NCI-H1930 (cell line): ENCODE measurements around the gene PRR35.

Experiments used
- DNase-seq, 2 experiments: peaks; one replicate each; lab custom pipeline; 2025; lab: John Stamatoyannopoulos, UW

The PRR35 gene

DNA sequence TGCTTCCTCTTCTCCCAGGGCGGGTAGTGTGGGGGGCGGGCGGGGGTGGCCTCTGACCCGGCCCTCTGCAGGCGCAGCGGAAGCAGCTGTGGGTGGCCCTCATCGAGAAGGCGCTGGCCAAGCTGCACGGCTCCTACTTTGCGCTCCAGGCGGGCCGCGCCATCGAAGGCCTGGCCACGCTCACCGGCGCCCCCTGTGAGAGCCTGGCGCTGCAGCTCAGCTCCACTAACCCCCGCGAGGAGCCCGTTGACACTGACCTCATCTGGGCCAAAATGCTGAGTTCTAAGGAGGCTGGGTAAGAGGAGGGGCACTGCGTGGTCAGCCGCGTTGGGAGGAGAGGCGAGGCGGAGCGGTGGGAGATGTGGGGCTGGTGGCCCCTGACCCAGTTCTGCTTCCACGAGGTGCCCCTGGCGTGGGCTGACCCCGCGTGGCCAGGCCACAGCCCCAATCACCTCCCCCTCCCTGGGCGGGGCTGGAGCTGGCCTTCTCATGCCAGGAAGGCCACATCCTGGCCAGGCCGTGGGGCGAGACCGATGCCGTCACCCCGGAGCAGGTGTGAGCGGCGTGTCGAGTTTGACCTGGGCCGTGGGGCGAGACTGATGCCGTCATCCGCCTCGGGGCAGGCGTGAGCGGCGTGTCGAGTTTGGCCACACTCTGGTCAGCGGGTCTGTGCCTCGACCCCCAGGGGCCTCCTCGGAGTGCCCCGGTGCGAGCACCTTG lies 10.5 kb upstream of the PRR35 start:
- DNase-seq: no peak

DNA sequence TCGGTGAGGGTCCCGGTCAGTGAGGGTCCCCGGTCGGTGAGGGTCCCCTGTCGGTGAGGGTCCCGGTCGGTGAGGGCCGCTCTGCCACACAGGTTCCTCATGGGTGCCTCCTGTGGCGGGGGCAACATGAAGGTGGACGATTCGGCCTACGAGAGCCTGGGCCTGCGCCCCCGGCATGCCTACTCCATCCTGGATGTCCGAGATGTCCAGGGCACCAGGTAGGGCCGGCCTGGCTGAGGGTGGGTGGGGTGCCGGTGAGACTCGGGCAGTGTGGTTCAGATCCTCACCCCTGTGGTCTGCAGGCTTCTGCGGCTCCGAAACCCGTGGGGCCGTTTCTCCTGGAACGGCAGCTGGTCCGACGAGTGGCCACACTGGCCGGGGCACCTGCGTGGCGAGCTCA lies 9.0 kb upstream of the PRR35 start:
- DNase-seq: no peak

DNA sequence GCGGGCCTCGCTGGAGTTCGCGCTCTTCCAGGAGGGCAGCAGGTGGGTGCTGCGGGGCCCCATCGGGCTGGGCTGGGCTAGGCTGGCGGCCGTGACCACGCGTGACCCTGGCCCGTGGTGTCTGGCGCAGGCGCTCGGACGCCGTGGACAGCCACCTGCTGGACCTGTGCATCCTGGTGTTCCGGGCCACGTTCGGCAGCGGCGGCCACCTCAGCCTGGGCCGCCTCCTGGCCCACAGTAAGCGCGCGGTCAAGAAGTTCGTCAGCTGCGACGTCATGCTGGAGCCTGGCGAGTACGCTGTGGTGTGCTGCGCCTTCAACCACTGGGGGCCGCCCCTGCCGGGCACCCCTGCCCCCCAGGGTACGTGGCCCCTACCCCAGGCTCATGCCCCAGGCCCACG lies 8.0 kb upstream of the PRR35 start:
- no peak for DNase-seq

DNA sequence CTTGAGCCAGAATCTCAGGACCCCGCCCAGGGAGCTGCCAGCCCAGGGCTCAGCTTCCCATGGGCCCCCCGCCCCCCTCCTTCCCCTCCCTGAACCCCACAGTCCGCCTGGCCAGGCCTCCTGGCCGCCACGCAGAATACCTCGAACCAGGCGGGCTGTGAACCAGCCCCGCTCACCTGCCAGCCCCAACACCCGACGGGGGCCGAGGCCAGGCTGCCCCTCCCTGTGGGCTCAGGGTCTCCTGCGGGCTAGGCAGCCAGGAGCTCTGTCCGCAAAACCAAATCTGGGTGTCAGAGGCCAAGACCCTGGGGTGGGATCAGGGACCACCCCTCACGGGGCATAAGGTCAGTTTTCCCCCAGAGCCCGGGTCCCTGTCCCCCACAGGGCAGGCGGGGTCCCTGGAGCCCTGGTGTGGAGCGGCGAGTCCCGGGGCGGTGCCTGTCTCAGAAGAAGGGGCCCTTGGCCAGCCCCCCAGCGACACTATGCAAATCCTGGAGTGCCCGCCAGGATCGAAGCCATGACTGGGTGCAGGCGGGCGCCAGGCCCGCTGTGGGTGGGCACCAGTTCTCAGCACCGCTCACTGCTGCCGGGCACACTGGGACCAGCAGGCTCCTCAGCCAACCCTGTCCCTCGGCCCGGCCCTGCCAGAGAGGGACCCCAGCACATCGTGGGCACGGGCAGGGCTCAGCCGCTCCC lies 6.4 kb upstream of the PRR35 start:
- DNase-seq: no peak

DNA sequence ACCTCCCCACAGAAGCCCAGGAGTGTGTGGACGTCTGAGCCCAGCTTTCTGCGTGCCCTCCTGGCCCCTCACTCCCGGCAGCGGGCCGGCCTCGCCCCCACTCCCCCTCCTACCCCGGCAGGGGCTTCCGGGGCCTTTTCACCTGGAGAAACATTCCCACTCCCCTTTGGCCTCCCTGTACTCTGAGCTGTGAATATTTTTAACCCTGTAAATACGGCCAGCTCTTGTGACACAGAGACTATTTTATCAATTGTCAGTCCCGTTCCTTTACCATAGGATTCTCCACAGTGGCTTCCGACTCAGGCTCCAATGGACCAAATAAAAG lies 5.9 kb upstream of the PRR35 start:
- DNase-seq: no peak

DNA sequence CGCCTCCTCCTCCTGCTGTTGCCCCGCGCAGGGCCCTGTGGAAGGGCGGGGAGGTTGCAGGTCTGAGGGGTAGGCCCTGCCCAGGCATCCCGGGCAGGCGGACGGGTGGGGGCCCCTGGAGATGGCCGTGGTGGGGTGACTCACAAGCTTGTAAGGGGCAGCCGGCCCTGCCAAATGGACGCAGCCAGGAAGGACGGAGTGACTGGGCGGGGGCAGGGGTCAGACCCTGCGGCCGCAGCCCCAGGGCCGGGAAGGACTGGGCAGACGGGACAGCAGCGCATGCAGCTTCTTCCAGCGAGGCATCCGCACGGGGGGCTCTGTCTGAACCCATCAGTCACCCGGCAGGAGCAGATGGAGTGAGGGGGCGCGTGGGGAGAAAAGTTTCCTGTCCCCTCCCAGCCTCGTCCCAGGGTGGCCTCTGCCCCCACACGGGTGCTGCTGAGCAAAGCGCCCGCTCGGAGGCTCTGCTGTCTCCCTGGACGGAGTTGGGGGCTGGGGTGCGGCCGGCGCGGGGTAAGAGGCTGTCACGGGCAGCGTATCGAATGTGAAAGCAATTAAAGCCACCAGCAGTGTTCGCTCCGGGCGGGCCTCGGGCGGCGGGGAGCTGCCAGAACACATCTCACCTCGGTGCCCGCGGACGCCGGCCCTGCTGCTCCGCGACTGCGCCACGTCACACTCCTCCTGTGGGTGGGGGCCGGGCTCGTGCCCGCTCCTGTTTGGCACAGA lies 5.4 kb upstream of the PRR35 start:
- no peak for DNase-seq

DNA sequence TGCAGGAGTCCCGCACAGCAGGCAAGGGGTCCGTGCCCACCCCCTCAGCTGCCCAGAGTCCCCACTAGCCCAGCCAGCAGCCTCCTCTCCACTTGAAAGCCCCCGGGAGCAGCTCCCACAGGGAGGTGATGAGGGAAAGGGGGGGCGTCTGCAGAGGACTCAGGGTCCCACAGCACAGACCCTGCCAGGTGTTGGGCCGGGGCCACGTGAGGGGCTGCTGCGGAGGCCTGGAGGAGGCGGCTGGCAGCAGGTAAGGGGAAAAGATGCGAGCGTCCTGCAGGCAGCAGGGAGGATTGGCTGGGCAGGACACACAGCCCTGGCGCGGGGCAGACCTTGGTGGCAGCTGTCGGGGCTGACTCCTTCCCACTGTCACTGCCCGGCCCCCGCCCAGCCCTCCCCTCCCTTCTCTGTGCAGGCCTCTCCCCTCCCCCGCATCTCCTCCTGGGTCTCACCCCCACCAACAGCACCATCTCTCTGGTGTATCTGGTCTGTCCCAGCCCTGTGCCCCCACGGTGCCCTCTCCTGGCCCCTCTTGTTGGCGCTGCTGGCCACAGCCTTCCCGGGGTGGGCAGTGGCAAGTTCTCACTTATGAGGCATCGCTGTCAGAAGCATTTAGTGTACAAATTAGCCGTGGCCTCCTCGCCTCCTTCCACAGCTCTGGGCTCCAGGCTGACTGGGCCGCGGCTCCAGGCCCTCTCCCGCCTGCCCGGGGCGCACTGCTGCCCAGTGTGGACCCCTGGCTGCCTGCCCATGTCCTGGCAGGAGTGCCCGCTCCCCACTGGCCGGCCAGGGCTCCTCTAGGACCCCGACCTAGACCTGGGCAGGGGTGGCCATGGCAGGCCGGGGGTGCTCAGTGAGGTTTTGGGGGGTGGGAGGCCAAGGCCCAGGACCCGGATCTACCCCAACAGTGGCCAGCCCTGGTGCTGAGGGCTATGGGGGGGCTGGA lies 4.4 kb upstream of the PRR35 start:
- DNase-seq: no peak

DNA sequence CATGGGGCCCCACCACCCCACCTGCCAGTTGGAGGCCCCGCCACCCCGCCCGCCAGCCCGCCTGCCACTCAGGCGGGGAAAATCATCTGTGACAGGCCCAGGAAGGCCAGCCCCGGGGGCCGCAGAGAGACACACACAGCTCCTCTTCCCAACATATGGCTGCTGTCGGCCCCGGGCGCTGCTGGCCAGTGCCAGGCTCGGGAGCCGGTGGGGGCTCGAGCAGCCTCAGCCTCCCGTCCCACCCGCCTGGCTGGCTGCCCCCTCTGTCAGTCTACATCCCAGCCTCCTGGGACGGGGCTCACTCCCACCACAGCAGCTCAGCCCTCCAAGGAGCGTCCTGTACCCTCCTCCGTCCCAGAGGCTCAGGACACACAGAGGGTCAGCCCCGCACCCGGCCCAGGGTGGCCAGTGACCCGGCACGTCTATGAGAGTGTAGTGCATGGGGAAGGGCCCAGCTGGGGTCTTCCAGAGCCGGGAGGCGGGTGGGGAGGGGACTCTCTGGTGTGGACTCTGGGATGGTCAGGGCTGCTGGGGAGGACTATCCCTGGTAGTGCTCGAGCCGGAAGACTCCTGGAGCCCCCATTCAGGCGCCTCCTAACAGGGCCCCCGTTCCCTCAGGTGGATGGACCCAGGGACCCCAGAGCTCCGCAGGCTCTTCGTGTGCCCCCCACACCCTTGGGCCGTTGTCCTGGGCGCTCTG lies 3.6 kb upstream of the PRR35 start:
- DNase-seq: no peak

DNA sequence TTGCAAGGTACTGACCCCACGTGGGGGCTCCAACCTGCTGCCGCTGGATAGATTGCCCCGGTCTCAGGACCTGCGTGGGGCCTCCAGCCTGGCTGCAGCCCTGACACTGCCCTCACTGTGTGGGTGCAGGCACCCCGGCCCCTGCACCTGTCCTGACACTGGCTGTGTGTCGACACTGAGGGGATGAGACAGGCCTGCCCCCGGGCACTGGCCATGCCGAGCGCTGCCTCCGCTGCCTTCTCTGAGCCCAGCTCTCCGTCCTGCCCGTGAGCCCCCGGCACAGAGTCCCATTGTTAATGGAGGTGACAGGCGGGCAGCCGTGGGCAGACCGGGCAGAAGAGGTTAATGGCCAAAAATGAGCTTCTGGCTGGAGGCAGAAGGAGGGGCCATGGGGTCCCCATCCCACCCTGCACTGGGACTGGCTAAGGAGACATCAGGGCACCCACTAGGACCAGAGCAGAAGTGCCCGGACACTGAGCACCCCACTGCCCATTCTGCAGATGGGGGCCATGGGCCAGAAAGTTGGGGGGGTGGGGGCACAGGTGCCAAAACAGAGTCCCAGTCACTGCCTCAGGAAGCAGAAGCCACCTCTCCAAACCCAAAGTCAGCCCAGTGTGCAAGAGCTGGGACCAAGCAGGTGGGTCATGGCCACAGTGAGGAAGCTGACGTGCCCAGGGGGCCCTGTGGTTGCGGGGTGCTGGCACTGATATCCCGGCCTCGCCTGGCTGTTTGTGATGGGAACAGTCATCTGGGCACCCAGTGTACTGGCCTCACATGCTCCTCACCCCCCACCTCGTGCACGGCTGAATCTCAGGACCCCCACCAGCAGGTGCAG lies 2.5 kb upstream of the PRR35 start:
- no peak for DNase-seq

DNA sequence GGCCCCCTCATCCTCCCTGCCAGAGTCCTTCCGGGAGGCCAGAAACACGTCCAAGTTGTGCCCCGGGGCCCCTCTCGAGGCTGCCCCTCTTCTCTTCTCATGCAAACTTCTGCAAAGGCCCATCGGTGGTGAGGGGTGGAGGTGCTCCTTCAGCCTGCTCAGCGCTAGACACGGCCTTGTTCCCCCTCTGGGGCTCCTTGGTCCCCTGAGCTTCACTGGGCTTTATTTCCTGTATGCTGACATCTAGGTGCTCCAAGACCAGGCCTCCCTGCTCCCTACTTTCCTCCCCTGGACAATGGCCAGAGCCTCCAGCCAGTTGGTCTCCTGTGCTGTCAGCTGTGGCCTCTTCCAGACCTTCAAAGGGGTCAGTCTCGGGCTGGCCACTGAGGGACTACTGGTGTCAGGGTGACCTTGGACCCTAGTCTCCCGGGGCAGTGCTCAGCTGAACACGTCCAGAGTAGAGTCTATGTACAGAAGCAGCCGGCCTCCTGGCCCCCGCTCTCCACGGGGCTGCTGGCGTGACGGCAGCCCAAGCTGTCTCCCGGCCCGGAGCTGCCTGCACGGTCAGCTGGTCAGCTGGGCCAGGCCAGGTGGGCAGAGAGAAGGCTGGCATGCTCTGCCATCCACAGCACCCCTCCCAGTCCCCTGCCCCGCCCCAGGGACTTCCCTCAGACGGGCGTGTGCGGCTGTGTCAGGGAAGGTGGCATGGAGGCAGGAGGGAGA lies 1.7 kb upstream of the PRR35 start:
- no peak for DNase-seq

DNA sequence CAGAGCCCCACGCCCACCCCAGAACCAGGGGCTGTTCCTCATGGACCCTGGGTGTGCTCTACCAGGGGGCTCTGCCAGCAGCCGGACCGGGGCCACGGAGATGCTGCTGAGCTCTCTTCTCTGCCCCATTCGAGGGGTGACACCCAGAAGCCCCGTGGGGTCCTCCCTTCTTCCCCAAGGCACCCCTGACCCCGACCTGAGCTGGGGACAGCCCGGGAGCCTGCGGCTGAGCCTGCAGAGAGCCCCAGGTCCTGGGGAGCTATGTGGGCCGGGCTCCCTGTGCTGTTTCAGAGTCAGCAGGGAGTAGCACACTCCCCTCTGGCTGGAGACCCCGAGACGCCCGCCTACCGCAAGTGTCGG lies 1.2 kb upstream of the PRR35 start:
- DNase-seq: no peak

DNA sequence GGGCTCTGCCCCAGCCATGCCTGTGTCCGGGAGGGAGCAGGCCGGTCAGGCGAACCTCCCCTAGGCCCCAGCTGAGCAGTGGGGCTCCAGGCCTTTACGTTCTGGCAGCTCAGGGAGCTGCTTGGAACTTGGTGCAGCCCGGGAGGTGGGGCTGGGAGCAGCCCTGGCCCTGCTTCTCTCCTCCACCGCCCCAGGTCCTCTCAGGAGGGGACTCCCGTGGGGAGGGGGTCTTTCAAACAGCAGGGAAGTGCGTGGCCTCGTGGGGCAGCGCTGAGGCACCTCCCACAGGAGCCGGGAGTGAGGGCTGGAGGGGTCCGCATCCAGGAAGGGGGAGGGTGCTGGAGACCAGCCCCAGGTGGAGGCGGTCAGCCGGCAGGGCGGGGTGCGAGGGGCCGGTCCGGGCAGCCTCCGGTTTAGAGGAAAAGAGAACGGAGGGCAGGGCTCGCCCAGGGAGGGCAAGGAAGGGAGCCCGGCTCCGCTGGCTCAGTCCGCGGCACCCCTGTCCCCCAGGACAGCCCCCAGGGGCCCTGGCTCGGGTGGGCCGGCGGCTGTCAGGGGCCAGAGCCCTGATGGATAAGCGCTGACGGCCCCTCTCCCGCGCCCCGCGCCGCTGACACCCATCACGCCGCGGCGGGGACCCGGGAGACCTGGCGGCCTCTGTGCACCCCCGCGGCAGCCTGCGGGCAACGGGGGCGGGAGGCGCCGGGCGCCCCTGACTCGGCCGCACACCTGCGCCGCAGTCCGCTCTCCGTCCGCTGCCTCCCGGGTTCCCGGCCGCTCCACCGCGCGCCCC lies 587 bp upstream of the PRR35 start:
- no peak for DNase-seq

DNA sequence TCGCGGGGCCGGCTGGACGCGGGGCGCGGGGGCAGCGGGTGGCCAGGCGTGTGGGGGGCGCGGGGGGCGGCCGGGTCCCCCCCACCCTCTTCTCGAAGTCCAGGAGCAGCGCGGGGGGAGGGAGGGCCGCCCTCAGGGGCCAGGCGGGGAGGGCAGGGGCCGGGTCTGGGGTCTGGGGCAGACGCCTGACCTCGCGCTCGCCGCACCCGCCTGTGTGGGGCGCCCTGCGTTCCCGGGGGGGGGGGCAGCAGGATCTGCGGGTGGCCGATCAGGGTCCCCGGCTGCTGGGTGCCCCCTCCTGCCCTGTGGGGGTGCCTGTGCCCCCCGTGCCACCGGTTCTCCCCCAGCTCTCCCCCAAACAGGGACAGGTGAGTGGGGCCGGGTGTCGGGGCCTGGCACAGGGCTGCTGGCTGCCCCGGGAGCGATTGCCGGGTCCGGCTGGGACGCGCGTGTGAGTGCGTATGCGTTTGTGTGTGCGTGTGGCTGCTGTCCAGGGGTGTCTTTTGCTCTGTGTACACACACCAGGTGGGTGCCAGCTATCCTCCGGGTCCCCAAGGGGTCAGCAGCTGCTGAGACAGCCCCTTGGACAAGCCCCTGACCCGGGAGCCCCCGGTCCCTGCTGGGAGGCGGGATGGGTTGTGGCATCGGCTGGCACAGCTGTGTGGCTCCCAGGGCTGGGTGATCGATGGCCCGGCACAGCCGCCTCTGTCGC lies 663 bp downstream of the PRR35 start:
- no peak for DNase-seq

DNA sequence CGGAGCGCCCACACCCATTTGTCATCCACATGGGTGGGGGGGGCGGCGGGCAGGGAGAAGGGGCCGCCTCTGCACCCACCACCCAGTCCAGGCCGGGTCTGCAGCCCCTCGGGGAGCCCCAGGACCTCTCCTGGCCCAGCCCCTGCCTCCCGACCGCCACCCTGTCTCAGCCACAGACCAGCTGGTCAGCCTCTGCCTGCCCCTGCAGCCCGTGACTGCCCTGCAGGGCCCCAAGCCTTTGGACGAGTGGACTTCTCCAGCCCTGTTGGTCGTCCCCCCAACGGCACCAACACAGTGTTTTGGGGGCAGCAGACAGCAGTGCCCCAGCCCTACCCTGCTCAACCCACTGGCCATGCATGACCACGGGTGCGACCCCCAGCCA lies 1.2 kb downstream of the PRR35 start:
- DNase-seq: no peak

DNA sequence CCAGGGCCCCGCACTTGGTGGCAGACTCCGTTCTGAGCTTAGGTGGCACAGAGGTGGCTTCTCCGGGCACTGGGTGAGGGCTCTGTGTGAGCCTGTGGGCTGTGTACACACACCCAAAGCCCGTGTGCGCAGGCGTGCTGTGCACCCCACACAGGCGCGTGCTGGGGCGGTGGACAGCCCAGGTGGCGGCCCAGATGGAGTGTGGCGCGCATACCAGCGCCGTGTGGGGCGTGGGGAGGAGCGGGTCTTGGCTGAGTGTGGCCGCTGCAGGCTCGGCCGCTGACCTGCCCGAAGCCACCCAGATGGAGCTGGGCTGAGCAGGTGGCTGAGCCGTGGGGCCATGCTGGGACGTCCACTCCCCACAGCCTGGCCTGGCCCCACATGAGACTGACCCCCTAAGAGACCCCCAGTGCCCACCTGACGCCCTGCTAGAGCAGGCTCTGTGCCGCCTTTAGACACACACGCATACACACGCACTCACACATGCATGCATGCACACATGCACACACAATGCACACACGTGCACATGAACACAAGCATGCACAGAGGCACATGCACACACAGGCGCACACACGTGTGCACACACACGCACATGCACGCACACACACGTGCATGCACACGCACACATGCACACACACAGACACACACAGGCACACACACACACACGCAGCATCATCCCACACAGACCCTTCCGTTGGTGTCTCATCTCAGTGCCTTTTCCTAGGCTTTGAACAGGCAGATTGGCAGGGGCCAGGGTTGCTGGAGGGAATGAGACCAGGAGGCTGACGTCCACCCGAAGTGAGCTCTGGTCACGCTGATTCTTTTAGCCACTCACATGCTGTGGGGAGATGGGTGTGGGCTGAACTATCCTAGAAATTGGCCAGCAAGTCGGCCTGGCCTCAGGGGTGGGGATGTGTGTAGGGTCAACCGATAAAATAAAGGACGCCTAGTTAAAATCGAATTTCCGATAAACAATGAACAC lies 2.1 kb downstream of the PRR35 start:
- no peak for DNase-seq

DNA sequence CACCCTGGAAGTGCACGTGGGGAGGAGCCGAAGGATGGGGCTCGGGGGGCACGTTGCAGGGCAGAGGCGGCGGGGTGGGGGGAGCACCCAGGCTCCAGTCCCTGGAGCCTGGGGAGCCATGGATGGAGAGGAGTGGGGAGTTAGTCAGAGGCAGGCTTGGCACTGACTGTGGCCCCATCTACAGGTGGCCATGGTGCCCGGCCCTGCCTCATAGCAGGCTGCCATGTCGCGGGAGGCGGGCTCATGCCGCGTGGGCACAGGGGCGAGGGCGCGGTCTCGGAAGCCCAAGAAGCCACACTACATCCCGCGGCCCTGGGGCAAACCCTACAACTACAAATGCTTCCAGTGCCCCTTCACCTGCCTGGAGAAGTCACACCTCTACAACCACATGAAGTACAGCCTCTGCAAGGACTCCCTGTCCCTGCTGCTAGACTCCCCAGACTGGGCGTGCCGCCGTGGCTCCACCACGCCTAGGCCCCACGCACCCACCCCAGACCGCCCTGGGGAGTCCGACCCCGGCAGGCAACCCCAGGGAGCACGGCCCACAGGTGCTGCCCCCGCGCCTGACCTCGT lies 3.0 kb downstream of the PRR35 start:
- no peak for DNase-seq
